Liver (tissue), 9 donors: ENCODE measurements around the gene ORC2. TPM values are rescaled to one million over a fixed set of nuclear protein-coding genes. Genes with fewer than 3 reads are reported as not detected.
A peak's percentile ranks its signal among the peaks of the same experiment; 100 is the strongest.
"Not testable (repeated sequence)": the region's sequence is repeated elsewhere in the genome, so short reads cannot be mapped to it uniquely, and the experiment has no call there.

Experiments
- DNase-seq: peaks from one replicate; pipeline ENCODE4 v3.0.0-alpha.2; 2017; ENCODE audit warnings: low spot score
- H3K27ac ChIP-seq, 2 donors: one replicate each; pipeline ENCODE4 v1.7.0; 2013; ENCODE audit warnings: inconsistent platforms in 2 of 2, low read length in 2 of 2, control low read depth in 1 of 2, low read depth in 1 of 2, mild to moderate bottlenecking in 1 of 2
- H3K27me3 ChIP-seq, 4 donors: one replicate each; pipeline versions ENCODE4 v1.6.1 to v1.7.0; 2013; ENCODE audit warnings: low read length in 3 of 4, inconsistent platforms in 1 of 4, mild to moderate bottlenecking in 1 of 4, moderate library complexity in 1 of 4; ENCODE audit not compliant: control insufficient read depth in 4 of 4, insufficient read depth in 4 of 4
- H3K36me3 ChIP-seq, 4 donors: one replicate each; pipeline versions ENCODE4 v1.6.1 to v1.7.0; 2013; ENCODE audit warnings: low read length in 3 of 4, mild to moderate bottlenecking in 3 of 4, low read depth in 1 of 4, moderate library complexity in 1 of 4; ENCODE audit not compliant: control insufficient read depth in 4 of 4, insufficient read depth in 3 of 4
- H3K4me1 ChIP-seq, 4 donors: one replicate each; pipeline versions ENCODE4 v1.6.1 to v1.7.0; 2013; ENCODE audit warnings: low read length in 3 of 4, mild to moderate bottlenecking in 3 of 4, moderate library complexity in 1 of 4; ENCODE audit not compliant: control insufficient read depth in 4 of 4, insufficient read depth in 4 of 4
- H3K4me3 ChIP-seq, 3 donors: one replicate each; pipeline versions ENCODE4 v1.6.1 to v1.7.0; 2013; ENCODE audit warnings: low read length in 3 of 3, control low read depth in 1 of 3, low read depth in 1 of 3, mild to moderate bottlenecking in 1 of 3
- H3K9ac ChIP-seq, 2 donors: one replicate each; pipeline ENCODE4 v1.7.0; 2013; ENCODE audit warnings: low read length in 2 of 2, mild to moderate bottlenecking in 2 of 2, moderate library complexity in 2 of 2, control low read depth in 1 of 2, low read depth in 1 of 2
- H3K9me3 ChIP-seq, 4 donors: one replicate each; pipeline versions ENCODE4 v1.6.1 to v1.7.0; 2013; ENCODE audit warnings: low read length in 3 of 4; ENCODE audit not compliant: control insufficient read depth in 4 of 4
- ATF3 ChIP-seq: IDR thresholded peaks from 2 replicates; pipeline ENCODE4 v1.6.1; 2016; ENCODE audit warnings: antibody characterized with exemption
- CTCF ChIP-seq: fragments of 150-350 bp; IDR thresholded peaks from 2 replicates; pipeline ENCODE4 v1.5.1; 2017; ENCODE audit warnings: improper control_type of control experiment, low read depth, low read length; ENCODE audit not compliant: missing input control
- EGR1 ChIP-seq, 2 donors: IDR thresholded peaks; 2 replicates each; pipeline ENCODE4 v1.6.1; 2016 to 2018; ENCODE audit warnings: antibody characterized with exemption in 2 of 2, low read depth in 2 of 2
- FOXA1 ChIP-seq: IDR thresholded peaks from 2 replicates; pipeline ENCODE4 v1.6.1; 2016; ENCODE audit warnings: antibody characterized with exemption
- FOXA2 ChIP-seq: IDR thresholded peaks from 2 replicates; pipeline ENCODE4 v1.6.1; 2016; ENCODE audit warnings: antibody characterized with exemption
- GABPA ChIP-seq, 2 donors: IDR thresholded peaks in 1 of 2; conservative IDR thresholded peaks in 1 of 2; 2 replicates each; pipeline ENCODE4 v1.6.1; 2016; ENCODE audit warnings: antibody characterized with exemption in 2 of 2, mild to moderate bottlenecking in 1 of 2, moderate library complexity in 1 of 2
- HNF4A ChIP-seq, 2 donors: conservative IDR thresholded peaks; 2 replicates each; pipeline ENCODE4 v1.6.1; 2016; ENCODE audit warnings: antibody characterized with exemption in 2 of 2, mild to moderate bottlenecking in 2 of 2
- HNF4G ChIP-seq: IDR thresholded peaks from 2 replicates; pipeline ENCODE4 v1.6.1; 2016; ENCODE audit warnings: antibody characterized with exemption
- JUND ChIP-seq, 2 donors: IDR thresholded peaks; 2 replicates each; pipeline ENCODE4 v1.6.1; 2016; ENCODE audit warnings: antibody characterized with exemption in 2 of 2
- MAX ChIP-seq: IDR thresholded peaks from 2 replicates; pipeline ENCODE4 v1.6.1; 2016; ENCODE audit warnings: antibody characterized with exemption
- RAD21 ChIP-seq, 2 donors: IDR thresholded peaks; 2 replicates each; pipeline ENCODE4 v1.6.1; 2016; ENCODE audit warnings: antibody characterized with exemption in 2 of 2, mild to moderate bottlenecking in 2 of 2
- RXRA ChIP-seq, 2 donors: IDR thresholded peaks; 2 replicates each; pipeline ENCODE4 v1.6.1; 2017 to 2018; ENCODE audit warnings: antibody characterized with exemption in 2 of 2, mild to moderate bottlenecking in 1 of 2
- SP1 ChIP-seq: IDR thresholded peaks from 2 replicates; pipeline ENCODE4 v1.6.1; 2018; ENCODE audit warnings: antibody characterized with exemption, mild to moderate bottlenecking
- TAF1 ChIP-seq: conservative IDR thresholded peaks from 2 replicates; pipeline ENCODE4 v1.6.1; 2016; ENCODE audit warnings: antibody characterized with exemption, mild to moderate bottlenecking
- YY1 ChIP-seq: IDR thresholded peaks from 2 replicates; pipeline ENCODE4 v1.6.1; 2016; ENCODE audit warnings: antibody characterized with exemption, mild to moderate bottlenecking
- WGBS: extraction: QIAGEN DNeasy Blood & Tissue Kit; methylation state at CpG from one replicate; pipeline ENCODE4 v1.1.7; 2013; 5-methylcytosine and 5-hydroxymethylcytosine counted together
- polyA plus RNA-seq, 2 donors: library from polyadenylated mRNA; stranded (reverse) in 1 of 2; unstranded in 1 of 2; fragments of 200-250 nt in 1 of 2; fragments of >200 nt in 1 of 2; fragmentation: Nextera tagmentation in 1 of 2; extraction: Ambion mirVana in 1 of 2; gene quantifications; one replicate each; pipeline versions ENCODE4 v1.2.1 to v1.2.3, GENCODE V29; 2013 to 2015
- total RNA-seq, 2 donors: library from RNA; depleted of rRNA; stranded (reverse); fragments of >200 nt; gene quantifications; one replicate each; pipeline ENCODE4 v1.2.3, GENCODE V29; 2014
- TF ChIP-seq, protein P1 (sequence below): IDR thresholded peaks from 2 replicates; pipeline ENCODE4 v1.6.1; 2016; ENCODE audit warnings: antibody characterized with exemption, mild to moderate bottlenecking
- donor health status: healthy.
- donor health status: healthy.
- donor health status: healthy.
- donor health status: healthy.
- donor health status: healthy.

The ORC2 gene
- total and polyA plus RNA-seq, 4 donors = 2.0 to 13.2 (median 11.6) TPM

- DNase-seq = peak; percentile 95
- H3K9me3 ChIP-seq = no peaks in the 10 kb centered on the region
- no peaks in the 10 kb centered on the region for H3K27me3 ChIP-seq
- peak within 1 kb of the TSS; percentile 92 to 99 for H3K9ac ChIP-seq
- under 1% methylated on average over 50 of the region's 50 CpGs for WGBS
- H3K4me3 ChIP-seq = peak within 1 kb of the TSS; percentile 62 to 99 (median 96)
- peaks cover 5 to 16% (median 12%) of the 10 kb centered on the region in 4 donors for H3K4me1 ChIP-seq
- peaks cover under 1 to 7% (median 4%) of the 10 kb centered on the region in 4 donors for H3K36me3 ChIP-seq
- peak within 1 kb of the TSS; percentile 86 to 93 for H3K27ac ChIP-seq
- TF ChIP-seq FOXA2 (peak; percentile 5), FOXA1 (peak; percentile 26), ATF3 (no peak), MAX (peak; percentile 82), EGR1 (IDR thresholded peaks at IDR 0.05; ENCODE audit: low read depth in 2 of 2) (peak; percentile 65), HNF4A (conservative IDR thresholded peaks at IDR 0.05) (no peak), RXRA (IDR thresholded peaks at IDR 0.05) (peak; percentile 33 to 63), CTCF (no peak), TAF1 (peak; percentile 71), SP1 (peak; percentile 77), HNF4G (no peak), GABPA (IDR thresholded peaks at IDR 0.05 in 1 of 2, conservative IDR thresholded peaks at IDR 0.05 in 1 of 2) (peak; percentile 99 to 100), JUND (IDR thresholded peaks at IDR 0.05) (peak; percentile 39 to 44), RAD21 (IDR thresholded peaks at IDR 0.05) (peak in 1 of 2 donors; percentile 38), YY1 (peak; percentile 51)
- TF ChIP-seq, protein P1, sequence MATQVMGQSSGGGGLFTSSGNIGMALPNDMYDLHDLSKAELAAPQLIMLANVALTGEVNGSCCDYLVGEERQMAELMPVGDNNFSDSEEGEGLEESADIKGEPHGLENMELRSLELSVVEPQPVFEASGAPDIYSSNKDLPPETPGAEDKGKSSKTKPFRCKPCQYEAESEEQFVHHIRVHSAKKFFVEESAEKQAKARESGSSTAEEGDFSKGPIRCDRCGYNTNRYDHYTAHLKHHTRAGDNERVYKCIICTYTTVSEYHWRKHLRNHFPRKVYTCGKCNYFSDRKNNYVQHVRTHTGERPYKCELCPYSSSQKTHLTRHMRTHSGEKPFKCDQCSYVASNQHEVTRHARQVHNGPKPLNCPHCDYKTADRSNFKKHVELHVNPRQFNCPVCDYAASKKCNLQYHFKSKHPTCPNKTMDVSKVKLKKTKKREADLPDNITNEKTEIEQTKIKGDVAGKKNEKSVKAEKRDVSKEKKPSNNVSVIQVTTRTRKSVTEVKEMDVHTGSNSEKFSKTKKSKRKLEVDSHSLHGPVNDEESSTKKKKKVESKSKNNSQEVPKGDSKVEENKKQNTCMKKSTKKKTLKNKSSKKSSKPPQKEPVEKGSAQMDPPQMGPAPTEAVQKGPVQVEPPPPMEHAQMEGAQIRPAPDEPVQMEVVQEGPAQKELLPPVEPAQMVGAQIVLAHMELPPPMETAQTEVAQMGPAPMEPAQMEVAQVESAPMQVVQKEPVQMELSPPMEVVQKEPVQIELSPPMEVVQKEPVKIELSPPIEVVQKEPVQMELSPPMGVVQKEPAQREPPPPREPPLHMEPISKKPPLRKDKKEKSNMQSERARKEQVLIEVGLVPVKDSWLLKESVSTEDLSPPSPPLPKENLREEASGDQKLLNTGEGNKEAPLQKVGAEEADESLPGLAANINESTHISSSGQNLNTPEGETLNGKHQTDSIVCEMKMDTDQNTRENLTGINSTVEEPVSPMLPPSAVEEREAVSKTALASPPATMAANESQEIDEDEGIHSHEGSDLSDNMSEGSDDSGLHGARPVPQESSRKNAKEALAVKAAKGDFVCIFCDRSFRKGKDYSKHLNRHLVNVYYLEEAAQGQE = peak; percentile 94
These were observed 74.5 kb downstream of the ORC2 start, which contains the start of the genes NIF3L1 and PPIL3 for GRCh38 chr2:200888704-200889625. TSS of gene NIF3L1 (plus strand) at chr2:200889371. CDS start at chr2:200891944, 2,573 bp downstream. TSS of gene PPIL3 (minus strand) at chr2:200889077. CDS start at chr2:200887615, 1,462 bp downstream.

DNA sequence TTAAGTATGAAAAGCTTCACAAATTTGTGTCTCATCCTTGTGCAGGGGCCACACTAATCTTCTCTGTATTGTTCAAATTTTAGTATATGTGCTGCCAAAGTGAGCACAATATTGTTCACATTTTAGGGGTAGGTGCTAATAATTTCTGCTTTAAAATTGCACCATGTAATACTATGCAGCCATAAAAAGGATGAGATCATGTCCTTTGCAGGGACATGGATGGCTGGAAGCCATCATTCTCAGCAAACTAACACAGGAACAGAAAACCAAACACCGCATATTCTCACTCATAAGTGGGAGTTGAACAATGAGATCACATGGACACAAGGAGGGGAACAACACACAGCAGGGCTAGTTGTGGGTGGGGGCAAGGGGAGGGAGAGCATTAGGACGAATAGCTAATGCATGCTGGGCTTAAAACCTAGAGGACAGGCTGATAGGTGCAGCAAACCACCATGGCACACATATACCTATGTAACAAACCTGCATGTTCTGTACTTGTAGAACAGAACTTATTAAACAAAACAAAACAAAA, 81.7 kb downstream of the ORC2 start:
- H3K9ac ChIP-seq, H3K27me3 ChIP-seq, H3K4me3 ChIP-seq, H3K9me3 ChIP-seq, H3K4me1 ChIP-seq, H3K27ac ChIP-seq, DNase-seq: not testable (repeated sequence)
- 97% methylated on average over 2 of the region's 2 CpGs for WGBS
- peaks cover 6 to 45% (median 26%) of the 10 kb centered on the region in 4 donors for H3K36me3 ChIP-seq
